NB4 (cell line): ENCODE results near the gene EVA1A.

Experiments used
- DNase-seq: peaks from one replicate; pipeline ENCODE4 v3.0.0; 2010; ENCODE audit warnings: low read depth
- H3K4me3 ChIP-seq: one replicate; pipeline ENCODE4 v1.5.1; 2011; ENCODE audit warnings: mild to moderate bottlenecking, low read depth, low read length, moderate library complexity
- MYC ChIP-seq: IDR thresholded peaks from 2 replicates; pipeline ENCODE4 v1.6.1; 2011; ENCODE audit warnings: low read depth, low read length
- POLR2A ChIP-seq: IDR thresholded peaks from 2 replicates; pipeline ENCODE4 v1.6.1; 2011; ENCODE audit warnings: mild to moderate bottlenecking; ENCODE audit not compliant: insufficient read length; ENCODE audit errors: extremely low read depth
- TF ChIP-seq, protein P1 (sequence below): IDR thresholded peaks from 2 replicates; pipeline ENCODE4 v1.6.1; 2011; ENCODE audit warnings: low read depth, low read length
- TF ChIP-seq, protein P2 (sequence below): IDR thresholded peaks from one replicate; pipeline ENCODE4 v1.5.1; 2012; ENCODE audit warnings: low read depth, low read length

EVA1A gene

DNA sequence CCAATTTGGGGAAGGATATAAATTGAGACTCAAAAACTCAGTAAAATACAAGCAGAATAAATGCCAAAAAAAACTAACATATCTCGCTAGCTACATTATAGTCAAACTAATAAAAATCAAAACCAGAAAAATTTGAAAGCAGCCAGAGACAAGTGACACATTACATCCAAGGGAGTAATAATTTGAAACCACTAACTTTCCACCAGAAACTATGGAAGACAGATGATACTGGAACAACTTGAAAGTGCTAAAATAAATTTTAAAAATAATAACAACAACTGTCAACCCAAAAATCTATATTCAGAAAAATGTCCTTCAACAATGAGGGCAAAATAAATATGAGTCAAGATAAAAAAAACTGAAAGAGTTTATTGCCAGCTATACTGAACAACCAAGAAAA, 110.7 kb downstream of the EVA1A start:
- TF ChIP-seq MYC: no peak
- no peak for TF ChIP-seq POLR2A
- TF ChIP-seq, protein P1, sequence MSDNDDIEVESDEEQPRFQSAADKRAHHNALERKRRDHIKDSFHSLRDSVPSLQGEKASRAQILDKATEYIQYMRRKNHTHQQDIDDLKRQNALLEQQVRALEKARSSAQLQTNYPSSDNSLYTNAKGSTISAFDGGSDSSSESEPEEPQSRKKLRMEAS: no peak
- TF ChIP-seq, protein P2, sequence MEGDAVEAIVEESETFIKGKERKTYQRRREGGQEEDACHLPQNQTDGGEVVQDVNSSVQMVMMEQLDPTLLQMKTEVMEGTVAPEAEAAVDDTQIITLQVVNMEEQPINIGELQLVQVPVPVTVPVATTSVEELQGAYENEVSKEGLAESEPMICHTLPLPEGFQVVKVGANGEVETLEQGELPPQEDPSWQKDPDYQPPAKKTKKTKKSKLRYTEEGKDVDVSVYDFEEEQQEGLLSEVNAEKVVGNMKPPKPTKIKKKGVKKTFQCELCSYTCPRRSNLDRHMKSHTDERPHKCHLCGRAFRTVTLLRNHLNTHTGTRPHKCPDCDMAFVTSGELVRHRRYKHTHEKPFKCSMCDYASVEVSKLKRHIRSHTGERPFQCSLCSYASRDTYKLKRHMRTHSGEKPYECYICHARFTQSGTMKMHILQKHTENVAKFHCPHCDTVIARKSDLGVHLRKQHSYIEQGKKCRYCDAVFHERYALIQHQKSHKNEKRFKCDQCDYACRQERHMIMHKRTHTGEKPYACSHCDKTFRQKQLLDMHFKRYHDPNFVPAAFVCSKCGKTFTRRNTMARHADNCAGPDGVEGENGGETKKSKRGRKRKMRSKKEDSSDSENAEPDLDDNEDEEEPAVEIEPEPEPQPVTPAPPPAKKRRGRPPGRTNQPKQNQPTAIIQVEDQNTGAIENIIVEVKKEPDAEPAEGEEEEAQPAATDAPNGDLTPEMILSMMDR: no peak
- no peak overlapping the region for H3K4me3 ChIP-seq
- DNase-seq: no peak

DNA sequence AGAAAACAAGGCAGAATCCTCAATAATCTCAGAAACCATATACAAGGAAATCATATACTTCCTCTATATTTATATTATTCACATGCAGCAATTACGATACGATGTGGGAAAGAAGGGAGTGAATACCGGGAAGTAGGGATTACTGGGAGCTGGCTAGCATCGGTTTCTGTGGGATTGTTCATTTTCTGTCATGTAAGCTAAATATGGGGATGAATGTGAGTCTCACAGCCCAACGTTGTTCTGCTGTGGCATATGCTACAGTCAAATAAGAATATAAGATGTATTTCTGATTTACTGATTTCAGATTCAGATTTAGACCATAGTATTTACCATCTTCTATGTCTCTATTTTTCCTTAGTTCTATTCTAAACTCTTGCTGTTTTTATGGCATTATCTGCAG, 113.6 kb downstream of the EVA1A start:
- no peak overlapping the region for H3K4me3 ChIP-seq
- DNase-seq: no peak
- TF ChIP-seq, protein P1: no peak
- no peak for TF ChIP-seq POLR2A
- TF ChIP-seq, protein P2: no peak
- TF ChIP-seq MYC: no peak
